Measurements from ENCODE around the gene ACTRT2. TPM values are rescaled to one million over a fixed set of nuclear protein-coding genes. Genes with fewer than 3 reads are reported as not detected.

ACTRT2 gene
- total and polyA plus RNA-seq, 10 of the 15 experiments (the other 5 are each of a cell fraction or from before 2014, with no cell fraction given), result not detected

- CTCF ChIA-PET, result no interaction called here
- H2AFZ ChIP-seq (ENCODE audit: control insufficient read depth, low read depth, low read length), result no peak overlapping the region
- no peaks in the 10 kb centered on the region for H3K4me1 ChIP-seq (ENCODE audit: control insufficient read depth, insufficient read depth, low read length)
- H3K9me3 ChIP-seq (replicated peaks; ENCODE audit: control insufficient read depth, insufficient read depth, low read length), result no peaks in the 10 kb centered on the region
- H3K27me3 ChIP-seq (replicated peaks in 1 of 2; ENCODE audit: control insufficient read depth in 2 of 2, insufficient read depth in 2 of 2, low read length in 1 of 2), result no peaks in the 10 kb centered on the region
- BruUV-seq (replicated peaks), result no TSS peak
- no peaks in the 10 kb centered on the region for H4K20me1 ChIP-seq (ENCODE audit: control insufficient read depth, insufficient read depth)
- DNase-seq (ENCODE audit: low read depth, low spot score) (no peak), FAIRE-seq (no peak), ATAC-seq (no peak)
- no peak overlapping the region for H3K27ac ChIP-seq (ENCODE audit: control insufficient read depth, insufficient read depth)
- RAD21 ChIA-PET (ENCODE audit: unreplicated experiment), result no interaction called here
- SMC1A ChIA-PET (ENCODE audit: uncharacterized antibody, unreplicated experiment), result no interaction called here
- in situ Hi-C loops (cut with MboI), result no loop called here
- POLR2A ChIA-PET, result no interaction called here
- no peaks in the 10 kb centered on the region for H3K79me2 ChIP-seq (ENCODE audit: control insufficient read depth, insufficient read depth, low read length)
- 18% methylated on average over 5 of the region's 5 CpGs for WGBS (ENCODE audit: insufficient coverage, insufficient replicate concordance, low lambda C conversion rate, missing lambda C conversion rate)
- H3K4me3 ChIP-seq, result no peak overlapping the region
- H3K9ac ChIP-seq (ENCODE audit: control insufficient read depth, insufficient read depth, low read length), result no peak overlapping the region
- intact Hi-C loops (cut with micrococcal nuclease; ENCODE audit: unreplicated experiment), result no loop called here
- H3K36me3 ChIP-seq (ENCODE audit: control insufficient read depth in 2 of 2, insufficient read depth in 2 of 2, low read length in 1 of 2), result no peaks in the 10 kb centered on the region
- no peak overlapping the region for H3K4me2 ChIP-seq (ENCODE audit: control insufficient read depth, insufficient read depth)
- TF ChIP-seq EP300 (IDR thresholded peaks at IDR 0.05; ENCODE audit: borderline replicate concordance in 1 of 2, control insufficient read depth in 1 of 2, low read depth in 2 of 2, low read length in 2 of 2) (no peak), USF2 (IDR thresholded peaks at IDR 0.05; ENCODE audit: borderline replicate concordance, low read depth, low read length) (no peak), RAD21 (IDR thresholded peaks at IDR 0.05; ENCODE audit: insufficient read depth, low read depth, low read length) (no peak), IRF3 (IDR thresholded peaks at IDR 0.05) (no peak), SUZ12 (IDR thresholded peaks at IDR 0.05; ENCODE audit: unreplicated experiment) (no peak), NFYA (IDR thresholded peaks at IDR 0.05; ENCODE audit: borderline replicate concordance, low read depth, low read length) (no peak), YBX1 (IDR thresholded peaks at IDR 0.05) (no peak), POLR2A (IDR thresholded peaks at IDR 0.05; ENCODE audit: low read depth, low read length) (no peak), CUX1 (IDR thresholded peaks at IDR 0.05; ENCODE audit: insufficient replicate concordance, low read depth, low read length) (no peak), ZBED1 (IDR thresholded peaks at IDR 0.05; ENCODE audit: borderline replicate concordance) (no peak), MXI1 (IDR thresholded peaks at IDR 0.05; ENCODE audit: low read depth, low read length) (no peak), NR2C2 (IDR thresholded peaks at IDR 0.05; ENCODE audit: borderline replicate concordance, control insufficient read depth, insufficient read length, low read depth) (no peak), BMI1 (IDR thresholded peaks at IDR 0.05; ENCODE audit: borderline replicate concordance) (no peak), E2F8 (IDR thresholded peaks at IDR 0.05; ENCODE audit: low read depth, partially characterized antibody) (no peak), CHD1 (IDR thresholded peaks at IDR 0.05; ENCODE audit: low read depth, low read length) (no peak)
Measured at GRCh38 chr1:3052501-3052900, 31.2 kb downstream of the ACTRT2 start.

Measured in GM12878 (cell line).